Measurements from ENCODE around the gene GFAP.

DNA sequence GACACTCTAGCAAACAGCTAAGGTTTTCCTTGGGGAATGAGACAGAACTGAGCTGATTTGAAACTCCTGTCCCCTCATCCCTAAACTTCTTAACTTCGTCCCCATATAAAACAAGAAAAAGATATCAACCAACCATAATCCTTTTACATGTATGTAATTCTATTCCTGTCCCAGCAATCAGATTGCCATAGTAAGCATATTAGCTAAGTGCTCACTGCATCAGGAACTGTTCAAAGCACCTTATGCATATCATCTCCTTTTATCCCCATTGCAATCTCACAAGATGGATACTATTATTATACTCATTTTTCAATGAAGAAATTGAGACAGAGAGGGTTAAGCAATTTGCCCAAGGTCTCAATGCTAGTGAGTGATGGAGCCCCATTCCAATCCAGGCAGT is 25.5 kb upstream of the GFAP start:
- TF ChIP-seq, protein P1, sequence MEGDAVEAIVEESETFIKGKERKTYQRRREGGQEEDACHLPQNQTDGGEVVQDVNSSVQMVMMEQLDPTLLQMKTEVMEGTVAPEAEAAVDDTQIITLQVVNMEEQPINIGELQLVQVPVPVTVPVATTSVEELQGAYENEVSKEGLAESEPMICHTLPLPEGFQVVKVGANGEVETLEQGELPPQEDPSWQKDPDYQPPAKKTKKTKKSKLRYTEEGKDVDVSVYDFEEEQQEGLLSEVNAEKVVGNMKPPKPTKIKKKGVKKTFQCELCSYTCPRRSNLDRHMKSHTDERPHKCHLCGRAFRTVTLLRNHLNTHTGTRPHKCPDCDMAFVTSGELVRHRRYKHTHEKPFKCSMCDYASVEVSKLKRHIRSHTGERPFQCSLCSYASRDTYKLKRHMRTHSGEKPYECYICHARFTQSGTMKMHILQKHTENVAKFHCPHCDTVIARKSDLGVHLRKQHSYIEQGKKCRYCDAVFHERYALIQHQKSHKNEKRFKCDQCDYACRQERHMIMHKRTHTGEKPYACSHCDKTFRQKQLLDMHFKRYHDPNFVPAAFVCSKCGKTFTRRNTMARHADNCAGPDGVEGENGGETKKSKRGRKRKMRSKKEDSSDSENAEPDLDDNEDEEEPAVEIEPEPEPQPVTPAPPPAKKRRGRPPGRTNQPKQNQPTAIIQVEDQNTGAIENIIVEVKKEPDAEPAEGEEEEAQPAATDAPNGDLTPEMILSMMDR (IDR thresholded peaks at IDR 0.05; ENCODE audit: insufficient read depth, low read depth, low read length) = no peak
- no peak for TF ChIP-seq EZH2 (IDR thresholded peaks at IDR 0.05; ENCODE audit: insufficient read depth, low read length)

Measured in astrocyte (in vitro differentiated cells and primary cell).